ENCODE measurements around the gene WASHC4. TPM values are rescaled to one million over a fixed set of nuclear protein-coding genes. Genes with fewer than 3 reads are reported as not detected.
"Not testable (repeated sequence)": the region's sequence is repeated elsewhere in the genome, so short reads cannot be mapped to it uniquely, and the experiment has no call there.

WASHC4 gene
- total RNA-seq, 2 experiments from 2014 or later = 32.5 to 33.6 TPM

GRCh38 chr12:105175397-105175990 lies 68.0 kb downstream of the WASHC4 start:
- Histone ChIP-seq H3K4me1 (ENCODE audit: insufficient read depth, low read length) (no peaks in the 10 kb centered on the region), H3K27me3 (ENCODE audit: control insufficient read depth in 1 of 2, insufficient read depth in 2 of 2, low read length in 2 of 2) (no peaks in the 10 kb centered on the region), H3K4me3 (ENCODE audit: low read length) (no peak overlapping the region), H3K27ac (ENCODE audit: low read depth in 1 of 2, low read length in 2 of 2) (no peak overlapping the region), H3K9me3 (ENCODE audit: control insufficient read depth in 1 of 2, insufficient read depth in 1 of 2, low read length in 2 of 2) (no peaks in the 10 kb centered on the region), H3K36me3 (ENCODE audit: insufficient read depth, low read length) (peaks cover 33% of the 10 kb centered on the region)
- Mint-ChIP-seq H3K27ac (peak overlapping the region; percentile 31), H3K9me3 (no peaks in the 10 kb centered on the region), H3K36me3 (ENCODE audit: low read depth) (peaks cover 79% of the 10 kb centered on the region), H3K4me3 (no peak overlapping the region), H3K27me3 (no peaks in the 10 kb centered on the region), H3K4me1 (ENCODE audit: low read depth) (peaks cover 2% of the 10 kb centered on the region)
- TF ChIP-seq CTCF (IDR thresholded peaks at IDR 0.05) = no peak
- intact Hi-C loops (cut with DNase I, micrococcal nuclease) = loop anchor here in 1 of 2 experiments (5.0 kb wide), 1 partner anchor 38 kb away; no protein-coding TSS in a partner anchor
- CTCF ChIA-PET = no interaction called here
- POLR2A ChIA-PET = no interaction called here
- DNase-seq (no peak), ATAC-seq (ENCODE audit: poor library complexity) (no peak)

GRCh38 chr12:105177208-105177607 lies 69.7 kb downstream of the WASHC4 start:
- no peak for ATAC-seq (ENCODE audit: poor library complexity)
- Histone ChIP-seq H3K9me3 (ENCODE audit: control insufficient read depth in 1 of 2, insufficient read depth in 1 of 2, low read length in 2 of 2) (no peaks in the 10 kb centered on the region), H3K27ac (ENCODE audit: low read depth in 1 of 2, low read length in 2 of 2) (no peak overlapping the region), H3K36me3 (ENCODE audit: insufficient read depth, low read length) (peaks cover 25% of the 10 kb centered on the region), H3K4me1 (ENCODE audit: insufficient read depth, low read length) (no peaks in the 10 kb centered on the region), H3K27me3 (ENCODE audit: control insufficient read depth in 1 of 2, insufficient read depth in 2 of 2, low read length in 2 of 2) (no peaks in the 10 kb centered on the region), H3K4me3 (ENCODE audit: low read length) (no peak overlapping the region)
- Mint-ChIP-seq H3K27me3 (no peaks in the 10 kb centered on the region), H3K4me1 (ENCODE audit: low read depth) (peaks cover 9% of the 10 kb centered on the region), H3K36me3 (ENCODE audit: low read depth) (peaks cover 90% of the 10 kb centered on the region), H3K4me3 (no peak overlapping the region), H3K27ac (peak overlapping the region; percentile 25), H3K9me3 (no peaks in the 10 kb centered on the region)
- ChIA-PET CTCF (no interaction called here), POLR2A (no interaction called here)
- DNase-seq = no peak
- no peak for TF ChIP-seq CTCF (IDR thresholded peaks at IDR 0.05)
- intact Hi-C loops (cut with DNase I, micrococcal nuclease) = loop anchor here in 1 of 2 experiments (5.0 kb wide), 1 partner anchor 40 kb away; no protein-coding TSS in a partner anchor

GRCh38 chr12:105179114-105179513 lies 71.6 kb downstream of the WASHC4 start:
- H3K27ac Mint-ChIP-seq; H3K4me3 ChIP-seq (ENCODE audit: low read length); H3K27me3 Mint-ChIP-seq; H3K9me3 Mint-ChIP-seq; ATAC-seq (ENCODE audit: poor library complexity); DNase-seq; H3K27ac ChIP-seq (ENCODE audit: low read depth in 1 of 2, low read length in 2 of 2); H3K9me3 ChIP-seq (ENCODE audit: control insufficient read depth in 1 of 2, insufficient read depth in 1 of 2, low read length in 2 of 2); H3K4me1 ChIP-seq (ENCODE audit: insufficient read depth, low read length); POLR2A ChIA-PET; H3K4me3 Mint-ChIP-seq; H3K27me3 ChIP-seq (ENCODE audit: control insufficient read depth in 1 of 2, insufficient read depth in 2 of 2, low read length in 2 of 2); CTCF ChIA-PET: not testable (repeated sequence)
- Mint-ChIP-seq H3K4me1 (ENCODE audit: low read depth) (peaks cover 14% of the 10 kb centered on the region), H3K36me3 (ENCODE audit: low read depth) (peaks cover 90% of the 10 kb centered on the region)
- peaks cover 21% of the 10 kb centered on the region for H3K36me3 ChIP-seq (ENCODE audit: insufficient read depth, low read length)
- intact Hi-C loops (cut with DNase I, micrococcal nuclease) = loop anchor here in 1 of 2 experiments (5.0 kb wide), 1 partner anchor 42 kb away; no protein-coding TSS in a partner anchor

GRCh38 chr12:105183406-105183805 lies 75.9 kb downstream of the WASHC4 start:
- H3K27me3 ChIP-seq (ENCODE audit: control insufficient read depth in 1 of 2, insufficient read depth in 2 of 2, low read length in 2 of 2); ATAC-seq (ENCODE audit: poor library complexity); H3K4me3 ChIP-seq (ENCODE audit: low read length); H3K9me3 ChIP-seq (ENCODE audit: control insufficient read depth in 1 of 2, insufficient read depth in 1 of 2, low read length in 2 of 2); H3K27ac Mint-ChIP-seq; H3K4me1 ChIP-seq (ENCODE audit: insufficient read depth, low read length); CTCF ChIA-PET; H3K27me3 Mint-ChIP-seq; H3K9me3 Mint-ChIP-seq; intact Hi-C loops (cut with DNase I, micrococcal nuclease); POLR2A ChIA-PET; H3K4me3 Mint-ChIP-seq; H3K27ac ChIP-seq (ENCODE audit: low read depth in 1 of 2, low read length in 2 of 2); DNase-seq: not testable (repeated sequence)
- peaks cover 37% of the 10 kb centered on the region for H3K36me3 ChIP-seq (ENCODE audit: insufficient read depth, low read length)
- Mint-ChIP-seq H3K36me3 (ENCODE audit: low read depth) (peaks cover 98% of the 10 kb centered on the region), H3K4me1 (ENCODE audit: low read depth) (peaks cover 14% of the 10 kb centered on the region)

- ATAC-seq (ENCODE audit: poor library complexity); H3K27ac Mint-ChIP-seq; DNase-seq; H3K4me3 ChIP-seq (ENCODE audit: low read length); H3K27me3 Mint-ChIP-seq; H3K4me3 Mint-ChIP-seq; CTCF ChIA-PET; H3K27ac ChIP-seq (ENCODE audit: low read depth in 1 of 2, low read length in 2 of 2); H3K4me1 ChIP-seq (ENCODE audit: insufficient read depth, low read length); POLR2A ChIA-PET; H3K9me3 ChIP-seq (ENCODE audit: control insufficient read depth in 1 of 2, insufficient read depth in 1 of 2, low read length in 2 of 2); H3K9me3 Mint-ChIP-seq; H3K27me3 ChIP-seq (ENCODE audit: control insufficient read depth in 1 of 2, insufficient read depth in 2 of 2, low read length in 2 of 2); intact Hi-C loops (cut with DNase I, micrococcal nuclease): not testable (repeated sequence)
- Mint-ChIP-seq H3K4me1 (ENCODE audit: low read depth) (peaks cover 14% of the 10 kb centered on the region), H3K36me3 (ENCODE audit: low read depth) (peaks cover 100% of the 10 kb centered on the region)
- peaks cover 41% of the 10 kb centered on the region for H3K36me3 ChIP-seq (ENCODE audit: insufficient read depth, low read length)
These were observed 76.4 kb downstream of the WASHC4 start for GRCh38 chr12:105183976-105184375.
